Measurements from ENCODE around the gene GYS1.
A peak's percentile ranks its signal among the peaks of the same experiment; 100 is the strongest.

Gene GYS1

DNA sequence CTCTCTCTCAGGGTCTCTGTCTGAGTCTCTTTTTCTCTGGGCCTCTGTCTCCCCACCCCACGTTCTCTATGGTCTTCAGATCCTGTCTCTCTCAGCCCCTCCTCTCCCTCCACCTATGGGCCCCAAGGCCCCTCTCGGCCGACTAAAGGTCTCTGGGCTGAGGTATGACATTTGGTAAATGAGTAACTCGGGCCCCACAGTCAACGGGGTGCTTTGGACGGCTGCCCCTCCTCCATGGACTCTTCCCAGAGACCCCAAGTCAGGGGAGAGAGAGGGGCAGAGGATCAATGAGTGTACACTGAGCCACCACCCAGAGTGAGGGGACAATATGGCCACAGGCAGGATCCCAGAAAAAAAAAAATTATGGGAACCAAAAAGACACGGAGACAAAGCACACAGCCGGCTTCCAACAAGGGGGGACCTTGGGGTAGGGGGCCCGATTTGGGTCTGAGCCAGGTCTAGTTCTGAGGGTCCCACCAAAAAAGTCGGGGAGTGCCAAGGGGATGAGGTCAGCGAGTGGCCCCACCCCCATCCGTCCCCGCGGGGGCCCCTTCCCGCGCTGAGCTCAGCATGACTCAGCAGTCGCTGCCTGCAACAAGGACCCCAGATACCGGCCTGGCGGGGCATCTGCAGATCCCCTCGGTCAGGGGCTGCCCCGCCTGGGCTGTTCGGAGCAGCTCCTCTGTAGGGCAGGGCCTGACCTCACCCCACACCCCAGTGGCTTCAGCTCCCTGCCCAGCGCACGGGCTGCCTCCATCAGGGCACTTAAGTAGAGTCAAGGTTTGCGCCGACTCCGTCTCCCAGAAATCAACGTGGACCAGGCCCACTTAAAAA lies 29.5 kb downstream of the GYS1 start:
- DNase-seq, result peak; percentile 72

DNA sequence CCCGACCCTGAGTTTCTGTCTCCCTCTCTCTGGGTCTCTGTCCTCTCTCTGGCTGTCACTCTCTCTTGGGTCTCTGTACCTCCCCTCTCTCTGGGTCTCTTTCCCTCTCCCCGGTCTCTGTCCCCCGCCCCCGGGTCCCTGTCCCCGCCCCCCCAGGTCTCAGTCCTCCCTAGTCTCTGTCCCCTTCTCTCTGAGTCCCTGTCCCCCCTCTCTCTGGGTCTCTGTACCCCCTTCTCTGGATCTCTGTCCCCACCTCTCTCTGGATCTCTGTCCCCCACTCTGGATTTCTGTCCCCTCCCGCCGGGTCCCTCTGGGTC lies 30.3 kb downstream of the GYS1 start:
- DNase-seq, result no peak

GRCh38 chr19:48962029-48962848 lies 30.9 kb downstream of the GYS1 start:
- DNase-seq, result peak; percentile 77

DNA sequence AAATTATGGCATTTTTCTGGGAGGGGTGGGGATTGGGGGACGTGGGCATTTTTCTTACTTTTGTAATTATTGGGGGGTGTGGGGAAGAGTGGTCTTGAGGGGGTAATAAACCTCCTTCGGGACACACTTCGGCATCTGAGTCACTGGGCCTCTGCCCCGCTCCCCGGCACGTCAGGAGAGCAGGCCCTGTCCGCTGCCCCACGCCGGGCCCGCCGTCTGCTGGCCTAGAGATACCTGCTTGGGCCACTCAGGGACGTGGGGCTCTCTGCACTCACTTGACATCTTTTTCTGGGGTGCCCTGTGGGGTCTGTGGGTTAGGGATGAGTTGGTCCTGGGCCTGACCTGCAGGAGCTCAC lies 31.5 kb downstream of the GYS1 start:
- DNase-seq, result no peak

- DNase-seq, result peak; percentile 33
These were observed 32.0 kb downstream of the GYS1 start for GRCh38 chr19:48961051-48961649.

- peak; percentile 50 for DNase-seq
These were observed 33.5 kb downstream of the GYS1 start for GRCh38 chr19:48959341-48960239.

- DNase-seq, result no peak
These were observed 35.1 kb downstream of the GYS1 start for GRCh38 chr19:48958006-48958405.

DNA sequence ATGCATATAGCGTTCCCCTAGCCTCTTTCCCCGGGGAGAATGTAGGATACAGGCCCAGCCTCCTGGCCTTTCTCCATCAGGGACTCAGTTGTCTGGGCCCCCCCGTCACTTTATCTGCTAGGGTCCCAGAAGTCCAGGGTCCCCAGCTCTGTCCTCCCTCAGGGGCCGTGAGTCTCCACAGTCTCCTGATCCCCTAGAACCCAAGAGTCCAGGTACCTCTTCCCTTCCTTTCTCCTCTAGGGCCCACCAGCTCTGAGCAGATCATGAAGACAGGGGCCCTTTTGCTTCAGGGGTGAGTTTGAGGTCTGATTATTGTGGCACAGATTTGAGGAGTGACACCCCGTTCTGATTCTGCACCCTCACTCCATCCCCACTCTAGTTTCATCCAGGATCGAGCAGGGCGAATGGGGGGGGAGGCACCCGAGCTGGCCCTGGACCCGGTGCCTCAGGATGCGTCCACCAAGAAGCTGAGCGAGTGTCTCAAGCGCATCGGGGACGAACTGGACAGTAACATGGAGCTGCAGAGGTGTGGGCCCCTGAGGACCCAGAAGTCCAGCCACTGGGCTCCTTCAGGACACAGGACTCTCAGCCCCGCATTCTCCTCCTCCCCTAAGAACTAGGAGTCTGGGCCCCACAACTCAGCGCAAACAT lies 37.7 kb downstream of the GYS1 start:
- DNase-seq, result no peak

- DNase-seq, result peak; percentile 92
These were observed 38.4 kb downstream of the GYS1 start, which contains the start of gene BAX for GRCh38 chr19:48954595-48955307. Gene BAX (plus strand): TSS chr19:48954875. CDS start chr19:48954929, 54 bp downstream.

GRCh38 chr19:48953990-48954594 lies 39.0 kb downstream of the GYS1 start:
- DNase-seq, result no peak

DNA sequence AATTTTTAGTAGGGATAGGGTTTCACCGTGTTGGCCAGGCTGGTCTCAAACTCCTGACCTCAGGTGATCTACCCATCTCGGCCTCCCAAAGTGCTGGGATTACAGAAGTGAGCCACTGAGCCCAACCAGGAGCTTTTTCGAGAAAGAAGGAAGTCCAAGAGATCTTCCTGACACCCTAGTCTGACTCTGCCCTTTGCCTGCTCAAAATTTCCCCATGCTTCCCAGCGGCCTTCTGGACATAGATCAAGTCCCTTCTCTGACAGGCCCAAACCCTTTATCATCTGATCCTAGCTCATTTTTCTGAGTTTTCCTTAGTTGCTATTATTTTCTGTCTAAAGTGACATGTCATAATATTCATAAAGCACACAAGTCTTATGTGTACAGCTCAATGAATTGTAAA lies 40.0 kb downstream of the GYS1 start:
- peak; percentile 38 for DNase-seq

DNA sequence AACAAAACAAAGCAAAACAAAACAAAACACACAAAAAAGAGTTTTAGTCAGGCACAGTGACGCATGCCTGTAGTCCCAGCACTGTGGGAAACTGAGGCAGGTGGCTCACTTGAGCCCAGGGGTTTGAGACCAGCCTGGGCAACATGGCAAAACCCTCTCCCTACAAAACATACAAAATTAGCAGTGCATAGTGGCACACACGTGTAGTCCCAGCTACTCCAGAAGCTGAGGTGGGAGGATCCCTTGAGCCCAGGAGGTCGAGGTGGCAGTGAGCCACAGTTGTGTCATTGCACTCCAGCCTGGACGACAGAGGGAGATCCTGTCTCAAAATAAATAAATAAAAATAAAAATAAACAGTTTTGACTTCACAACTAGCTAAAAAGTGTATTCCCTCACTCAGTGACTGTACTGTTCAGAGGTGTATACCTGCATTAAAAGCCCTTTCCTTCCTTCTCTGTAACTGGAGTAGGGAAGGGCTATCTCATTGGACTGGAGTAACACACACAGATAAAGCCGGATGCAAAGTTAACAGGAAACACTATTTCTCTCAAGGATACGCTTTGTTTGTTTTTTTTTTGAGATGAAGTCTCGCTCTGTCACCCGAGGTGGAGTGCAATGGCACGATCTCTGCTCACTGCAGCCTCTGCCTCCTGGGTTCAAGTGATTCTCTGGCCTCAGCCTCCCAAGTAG lies 42.1 kb downstream of the GYS1 start:
- no peak for DNase-seq

DNA sequence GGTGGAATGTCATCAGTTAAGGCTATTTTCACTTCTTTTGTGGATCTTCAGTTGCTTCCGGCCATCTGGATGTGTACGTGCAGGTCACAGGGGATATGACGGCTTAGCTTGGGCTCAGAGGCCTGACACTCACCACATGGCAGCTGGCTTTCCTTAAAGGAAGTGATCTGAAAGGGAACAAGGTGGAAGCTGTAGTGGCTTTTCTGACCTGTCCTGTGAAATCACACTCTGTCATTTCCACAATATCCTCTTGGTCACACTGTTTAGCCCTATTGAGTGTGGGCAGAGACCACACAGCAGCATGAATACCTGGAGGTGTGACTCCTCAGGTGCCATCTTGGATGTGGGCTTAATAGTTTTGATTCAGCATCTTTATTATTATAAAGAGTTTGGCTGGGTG lies 43.0 kb downstream of the GYS1 start:
- DNase-seq, result no peak

- DNase-seq, result no peak
These were observed 45.9 kb downstream of the GYS1 start for GRCh38 chr19:48947258-48947542.

GRCh38 chr19:48946463-48947257 lies 46.4 kb downstream of the GYS1 start:
- DNase-seq, result no peak

DNA sequence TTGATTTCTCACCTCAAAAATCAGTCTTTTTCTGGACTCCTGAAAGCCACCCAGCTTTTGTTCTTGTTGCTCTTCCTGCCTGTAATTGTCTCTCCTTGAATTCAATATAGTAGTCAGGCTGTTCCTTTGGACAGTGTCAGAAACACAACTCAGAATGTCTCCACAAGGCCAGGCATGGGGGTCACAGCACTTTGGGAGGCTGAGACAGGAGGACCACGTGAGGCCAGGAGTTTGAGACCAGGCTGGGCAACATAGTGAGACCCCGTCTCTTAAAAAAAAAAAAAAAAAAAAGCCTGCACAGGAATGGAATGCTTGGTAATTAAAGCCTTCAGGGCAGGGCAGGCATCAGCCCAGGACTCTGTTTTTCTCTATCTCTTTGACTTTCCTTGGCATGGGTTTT lies 47.3 kb downstream of the GYS1 start:
- DNase-seq, result no peak

GRCh38 chr19:48945415-48945814 lies 47.7 kb downstream of the GYS1 start:
- DNase-seq, result no peak

DNA sequence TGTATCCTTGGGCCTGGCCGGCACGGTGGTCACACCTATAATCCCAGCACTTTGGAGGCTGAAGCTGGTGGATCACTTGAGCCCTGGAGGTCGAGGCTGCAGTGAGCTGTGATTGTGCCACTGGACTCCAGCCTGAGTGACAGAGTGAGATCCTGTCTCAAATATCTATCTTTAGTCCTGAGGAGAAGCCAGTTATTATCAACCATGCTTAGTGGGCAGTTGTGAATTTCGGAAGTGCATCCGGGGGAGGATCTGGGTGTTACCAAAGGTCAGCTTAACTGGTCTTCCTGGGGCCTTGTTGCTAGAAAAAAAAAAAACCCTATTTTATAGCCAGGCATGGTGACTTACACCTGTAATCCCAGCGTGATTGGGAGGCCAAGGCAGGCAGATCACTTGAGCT lies 50.0 kb downstream of the GYS1 start:
- DNase-seq, result no peak

DNA sequence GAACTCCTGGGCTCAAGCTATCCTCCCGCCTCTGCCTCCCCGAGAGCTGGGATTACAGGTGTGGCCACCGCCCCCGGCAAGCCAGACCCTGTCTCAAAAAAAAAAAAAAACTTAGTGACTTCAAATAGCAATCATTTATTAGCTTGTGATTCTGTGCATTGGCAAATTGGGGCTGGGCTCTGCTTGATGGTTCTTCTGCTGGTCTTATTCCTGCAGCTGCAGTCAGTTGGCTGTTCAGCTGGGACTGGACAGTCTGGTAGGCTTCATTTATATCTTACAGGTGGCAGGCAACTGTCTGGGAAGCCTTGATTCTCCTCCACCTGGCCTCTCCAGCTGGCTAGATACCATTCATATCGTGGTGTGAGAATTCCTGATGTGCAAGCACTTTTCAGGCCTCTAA lies 52.2 kb downstream of the GYS1 start:
- DNase-seq, result no peak

DNA sequence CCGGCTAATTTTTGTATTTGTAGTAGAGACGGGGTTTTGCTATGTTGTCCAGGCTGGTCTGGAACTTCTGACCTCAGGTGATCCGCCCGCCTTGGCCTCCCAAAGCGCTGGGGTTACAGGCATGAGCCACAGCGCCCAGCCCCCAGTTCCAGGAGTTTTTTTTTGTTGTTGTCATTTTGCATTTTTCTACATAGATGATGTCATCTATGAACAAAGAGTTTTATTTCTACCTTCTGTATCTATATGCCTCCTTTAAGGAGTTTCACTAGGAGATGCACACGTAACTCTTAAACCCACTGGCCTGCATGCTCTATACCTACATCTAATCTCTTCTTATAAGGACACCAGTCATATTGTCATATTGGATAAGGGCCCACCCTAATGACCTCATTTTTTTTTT lies 54.9 kb downstream of the GYS1 start:
- DNase-seq, result no peak

Data from suppressor macrophage treated with lipopolysaccharide for 4 hours (primary cell).